Esophagus squamous epithelium (tissue), 5 donors: ENCODE results near the gene NFS1. TPM values are rescaled to one million over a fixed set of nuclear protein-coding genes. Genes with fewer than 3 reads are reported as not detected.
A peak's percentile ranks its signal among the peaks of the same experiment; 100 is the strongest.

Experiments
- DNase-seq: peaks from one replicate; lab custom pipeline; 2025; lab: John Stamatoyannopoulos, UW
- H3K27ac ChIP-seq, 4 donors: fragments of 200-600 bp; sonication (generic); one replicate each; pipeline ENCODE4 v1.5.1; 2016 to 2019; ENCODE audit warnings: mild to moderate bottlenecking in 1 of 4
- H3K27me3 ChIP-seq, 4 donors: fragments of 200-600 bp; sonication (generic); 1 replicate in 3 of 4; 2 replicates in 1 of 4; pipeline versions ENCODE4 v1.5.1 to v1.6.0; 2017 to 2021; ENCODE audit warnings: antibody characterized with exemption in 1 of 4
- H3K36me3 ChIP-seq, 3 donors: fragments of 200-600 bp; sonication (generic); one replicate each; pipeline ENCODE4 v1.5.1; 2016 to 2019
- H3K4me1 ChIP-seq, 3 donors: fragments of 200-600 bp; sonication (generic); one replicate each; pipeline ENCODE4 v1.5.1; 2017 to 2019
- H3K4me3 ChIP-seq, 4 donors: fragments of 200-600 bp; sonication (generic); 1 replicate in 3 of 4; 2 replicates in 1 of 4; pipeline ENCODE4 v1.5.1; 2016 to 2019; ENCODE audit warnings: mild to moderate bottlenecking in 2 of 4, moderate library complexity in 1 of 4
- H3K9me3 ChIP-seq, 3 donors: fragments of 200-600 bp; sonication (generic); one replicate each; pipeline ENCODE4 v1.5.1; 2016 to 2019
- POLR2A ChIP-seq, 4 donors: fragments of 450-650 bp; IDR thresholded peaks; one replicate each; pipeline ENCODE4 v1.6.1; 2017; ENCODE audit warnings: antibody characterized with exemption in 4 of 4, mild to moderate bottlenecking in 4 of 4, moderate library complexity in 3 of 4
- WGBS, 2 donors: methylation state at CpG; one replicate each; pipeline ENCODE4 v1.1.5; 2018; 5-methylcytosine and 5-hydroxymethylcytosine counted together
- intact Hi-C: fragments of 100-400 bp; cut with DNase I; formaldehyde crosslinking; loops from one replicate; pipeline ENCODE4 v1.15.0; 2022
- total RNA-seq, 4 donors: library from RNA; depleted of rRNA; stranded (reverse); fragments of >200 nt; gene quantifications; one replicate each; pipeline ENCODE4 v1.1.0, GENCODE V29; 2016
- TF ChIP-seq, protein P1 (sequence below), 6 experiments: fragments of 450-650 bp in 4 of 6; fragments of 200-600 bp in 2 of 6; sonication (generic) in 2 of 6; IDR thresholded peaks; one replicate each; pipeline ENCODE4 v1.5.1; 2016 to 2019; ENCODE audit warnings: antibody characterized with exemption in 6 of 6, mild to moderate bottlenecking in 4 of 6, moderate library complexity in 4 of 6
- donor health status: DM: yes; HTN: yes; CAD: no.

The NFS1 gene
- total RNA-seq, 4 donors from 2014 or later = 16.4 to 39.9 (median 24.2) TPM

DNA sequence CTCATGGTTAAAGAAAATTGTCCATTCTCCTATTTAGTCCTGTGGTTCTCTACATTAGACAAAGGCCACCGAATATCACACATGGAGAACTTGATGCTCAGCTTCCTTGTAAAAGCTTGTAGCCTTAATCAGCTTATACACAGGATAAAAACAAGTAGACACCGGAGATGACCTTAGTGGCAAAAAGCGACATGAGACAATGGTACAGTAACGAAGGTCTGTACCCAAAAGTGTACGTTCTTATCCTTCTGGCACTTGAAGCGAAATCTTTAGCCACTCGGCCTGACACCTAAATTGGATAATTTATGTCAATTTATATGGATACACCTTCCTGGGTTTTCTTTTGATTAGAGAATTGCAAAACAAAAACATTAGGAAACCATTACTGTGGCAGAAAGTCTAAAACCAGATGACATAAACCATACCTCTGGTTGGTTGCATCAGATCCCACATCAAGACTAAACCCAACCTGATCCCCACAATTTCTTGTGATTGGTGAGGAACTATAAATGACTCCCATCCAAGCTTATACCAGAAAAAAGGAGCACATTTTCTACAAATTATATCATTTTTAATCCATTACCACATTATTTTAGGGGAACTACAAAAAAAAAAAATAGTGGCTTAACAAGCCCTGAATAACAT lies 36.8 kb upstream of the NFS1 start:
- intact Hi-C loops = no loop called here
- no peaks in the 10 kb centered on the region for H3K9me3 ChIP-seq
- no peaks in the 10 kb centered on the region for H3K27me3 ChIP-seq
- 40 to 56% methylated on average over 7 of the region's 7 CpGs for WGBS, 2 donors
- TF ChIP-seq POLR2A (IDR thresholded peaks at IDR 0.05) = no peak
- TF ChIP-seq, protein P1, sequence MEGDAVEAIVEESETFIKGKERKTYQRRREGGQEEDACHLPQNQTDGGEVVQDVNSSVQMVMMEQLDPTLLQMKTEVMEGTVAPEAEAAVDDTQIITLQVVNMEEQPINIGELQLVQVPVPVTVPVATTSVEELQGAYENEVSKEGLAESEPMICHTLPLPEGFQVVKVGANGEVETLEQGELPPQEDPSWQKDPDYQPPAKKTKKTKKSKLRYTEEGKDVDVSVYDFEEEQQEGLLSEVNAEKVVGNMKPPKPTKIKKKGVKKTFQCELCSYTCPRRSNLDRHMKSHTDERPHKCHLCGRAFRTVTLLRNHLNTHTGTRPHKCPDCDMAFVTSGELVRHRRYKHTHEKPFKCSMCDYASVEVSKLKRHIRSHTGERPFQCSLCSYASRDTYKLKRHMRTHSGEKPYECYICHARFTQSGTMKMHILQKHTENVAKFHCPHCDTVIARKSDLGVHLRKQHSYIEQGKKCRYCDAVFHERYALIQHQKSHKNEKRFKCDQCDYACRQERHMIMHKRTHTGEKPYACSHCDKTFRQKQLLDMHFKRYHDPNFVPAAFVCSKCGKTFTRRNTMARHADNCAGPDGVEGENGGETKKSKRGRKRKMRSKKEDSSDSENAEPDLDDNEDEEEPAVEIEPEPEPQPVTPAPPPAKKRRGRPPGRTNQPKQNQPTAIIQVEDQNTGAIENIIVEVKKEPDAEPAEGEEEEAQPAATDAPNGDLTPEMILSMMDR (IDR thresholded peaks at IDR 0.05) = no peak
- no peak for DNase-seq
- peak overlapping the region in 1 of 4 donors; percentile 13 for H3K4me3 ChIP-seq
- peak overlapping the region in 1 of 4 donors; percentile 19 for H3K27ac ChIP-seq
- H3K4me1 ChIP-seq = peaks cover 3 to 98% (median 67%) of the 10 kb centered on the region in 3 donors
- peaks cover 3 to 100% (median 41%) of the 10 kb centered on the region in 3 donors for H3K36me3 ChIP-seq

DNA sequence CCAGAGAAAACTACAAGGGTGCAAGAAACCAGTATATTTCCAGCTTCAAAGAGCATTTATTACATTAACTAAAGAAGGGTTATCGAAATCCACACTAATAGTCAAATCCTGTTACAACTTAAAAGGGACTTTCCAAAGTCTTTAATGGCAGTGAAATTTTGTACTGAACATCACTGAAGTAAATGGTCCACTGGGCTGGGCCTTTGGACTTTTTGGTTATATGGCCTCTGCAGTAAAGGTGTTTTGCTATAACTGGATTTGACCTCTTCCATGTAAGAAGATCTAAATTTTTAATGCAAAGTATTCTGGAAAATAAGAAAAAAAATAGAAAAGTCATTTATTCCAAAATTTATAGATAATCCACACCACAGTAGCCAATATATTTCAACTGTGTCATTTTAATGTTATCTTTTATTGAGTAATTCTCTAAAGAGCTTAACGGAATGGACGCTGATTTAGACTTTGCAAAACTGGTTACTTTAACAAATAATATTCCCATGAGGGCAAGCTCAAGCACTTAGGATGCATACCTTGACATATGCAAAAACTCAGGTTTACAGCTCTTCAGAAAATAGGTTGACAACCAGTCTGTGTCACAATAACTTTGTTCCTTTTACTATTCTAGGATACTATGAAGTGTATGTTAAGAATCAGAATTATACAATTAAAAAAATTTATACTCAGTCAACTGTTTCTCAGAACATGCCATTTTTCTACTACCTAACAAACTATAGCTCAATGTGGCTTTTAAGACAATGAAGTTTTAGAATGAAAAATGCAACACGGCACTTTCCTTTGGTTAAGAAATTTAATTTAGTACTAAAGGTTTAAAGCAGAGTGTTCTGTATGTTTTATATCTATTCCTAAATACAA lies 35.9 kb upstream of the NFS1 start:
- intact Hi-C loops = no loop called here
- H3K27ac ChIP-seq = no peak overlapping the region
- H3K4me1 ChIP-seq = peaks cover 0 to 100% (median 67%) of the 10 kb centered on the region in 3 donors
- no peak for DNase-seq
- no peak for TF ChIP-seq POLR2A (IDR thresholded peaks at IDR 0.05)
- TF ChIP-seq, protein P1 (IDR thresholded peaks at IDR 0.05) = no peak
- H3K36me3 ChIP-seq = peaks cover 3 to 100% (median 45%) of the 10 kb centered on the region in 3 donors
- H3K4me3 ChIP-seq = peak overlapping the region in 2 of 4 donors; percentile 2 to 13
- 53 to 61% methylated on average over 4 of the region's 4 CpGs for WGBS, 2 donors
- no peaks in the 10 kb centered on the region for H3K9me3 ChIP-seq
- H3K27me3 ChIP-seq = no peaks in the 10 kb centered on the region

DNA sequence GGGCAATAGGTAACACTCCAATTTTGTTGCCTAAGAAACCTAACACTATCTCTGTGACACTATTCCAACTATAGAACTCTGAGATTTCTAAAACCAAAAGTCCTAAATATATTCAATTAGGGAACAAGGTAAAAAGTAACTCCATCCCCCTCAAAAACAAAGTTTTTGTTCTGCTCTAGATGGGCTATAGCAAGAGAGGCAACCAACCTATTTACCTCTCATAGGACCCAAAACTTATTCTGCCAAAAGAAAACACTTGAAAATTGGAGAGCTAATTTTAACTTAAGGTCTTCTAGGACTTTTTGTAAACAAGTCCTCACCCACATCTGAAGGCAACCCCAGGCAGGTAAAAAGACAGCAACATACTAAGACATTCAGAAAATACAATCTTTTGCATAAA lies 35.2 kb upstream of the NFS1 start:
- TF ChIP-seq, protein P1 (IDR thresholded peaks at IDR 0.05) = no peak
- TF ChIP-seq POLR2A (IDR thresholded peaks at IDR 0.05) = no peak
- H3K4me1 ChIP-seq = peaks cover 0 to 100% (median 62%) of the 10 kb centered on the region in 3 donors
- DNase-seq = no peak
- intact Hi-C loops = no loop called here
- peaks cover 3 to 100% (median 51%) of the 10 kb centered on the region in 3 donors for H3K36me3 ChIP-seq
- no peaks in the 10 kb centered on the region for H3K9me3 ChIP-seq
- H3K4me3 ChIP-seq = no peak overlapping the region
- no peak overlapping the region for H3K27ac ChIP-seq
- no peaks in the 10 kb centered on the region for H3K27me3 ChIP-seq

DNA sequence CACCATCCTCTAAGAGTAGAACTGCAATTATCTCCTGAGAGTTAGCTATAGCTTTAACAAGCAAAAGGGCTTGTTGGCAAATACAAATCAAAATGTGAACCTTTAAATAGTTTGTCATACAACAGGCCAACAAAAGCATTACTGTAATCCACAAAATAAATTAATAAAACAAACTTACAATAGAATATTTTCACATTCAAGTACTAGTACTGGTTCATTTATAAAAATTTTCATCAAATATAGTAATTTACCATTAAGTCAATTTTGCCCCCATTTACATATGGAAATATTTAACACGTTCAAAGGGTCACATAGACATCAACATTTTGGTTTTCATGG lies 33.5 kb upstream of the NFS1 start:
- peak overlapping the region in 2 of 4 donors; percentile 34 to 36 for H3K27ac ChIP-seq
- H3K4me3 ChIP-seq = peak overlapping the region in 1 of 4 donors; percentile 18
- TF ChIP-seq, protein P1 (IDR thresholded peaks at IDR 0.05) = no peak
- no peak for TF ChIP-seq POLR2A (IDR thresholded peaks at IDR 0.05)
- peaks cover 6 to 100% (median 52%) of the 10 kb centered on the region in 3 donors for H3K36me3 ChIP-seq
- no peaks in the 10 kb centered on the region for H3K9me3 ChIP-seq
- 33 to 43% methylated on average over 1 of the region's 1 CpG for WGBS, 2 donors
- DNase-seq = no peak
- H3K4me1 ChIP-seq = peaks cover 0 to 93% (median 48%) of the 10 kb centered on the region in 3 donors
- no peaks in the 10 kb centered on the region for H3K27me3 ChIP-seq
- intact Hi-C loops = no loop called here
